A673 (cell line): ENCODE results near the gene ST7. TPM values are rescaled to one million over a fixed set of nuclear protein-coding genes. Genes with fewer than 3 reads are reported as not detected.

ENCODE experiments used
- BruUV-seq: library from RNA; stranded (reverse); fragments of 400-500 nt; replicated peaks from 2 replicates; lab custom pipeline; 2021; lab: Mats Ljungman, UMichigan
- CTCF ChIA-PET: fragments of 300-600 bp; sonication (Branson Sonifier 250); formaldehyde crosslinking; loops from one replicate; lab custom pipeline; 2022; ENCODE audit warnings: antibody characterized with exemption; lab: Charles Lee
- POLR2A ChIA-PET: fragments of 300-600 bp; sonication (Branson Sonifier 250); formaldehyde crosslinking; loops from one replicate; lab custom pipeline; 2022; ENCODE audit warnings: antibody characterized with exemption; ENCODE audit not compliant: low non-redundant PET; lab: Charles Lee
- DNase-seq: peaks from one replicate; pipeline ENCODE4 v3.0.0-alpha.2; 2015; ENCODE audit warnings: low spot score
- H3K27ac ChIP-seq: fragments of 200-600 bp; sonication (generic); 2 replicates; pipeline ENCODE4 v1.5.1; 2016; ENCODE audit warnings: mixed run types, low read depth, mild to moderate bottlenecking, mixed read lengths, antibody characterized with exemption, low read length; ENCODE audit not compliant: poor library complexity, severe bottlenecking
- H3K27me3 ChIP-seq: fragments of 200-600 bp; sonication (generic); replicated peaks from 2 replicates; pipeline ENCODE4 v1.6.1; 2017; ENCODE audit warnings: mixed run types, low read depth, mild to moderate bottlenecking, mixed read lengths, antibody characterized with exemption, low read length; ENCODE audit not compliant: insufficient read depth, poor library complexity
- H3K36me3 ChIP-seq: fragments of 200-600 bp; sonication (generic); 2 replicates; pipeline ENCODE4 v1.6.1; 2016; ENCODE audit warnings: mixed run types, mild to moderate bottlenecking, mixed read lengths, antibody characterized with exemption, low read length; ENCODE audit not compliant: insufficient read depth, poor library complexity, severe bottlenecking
- H3K4me1 ChIP-seq: fragments of 200-600 bp; sonication (generic); 2 replicates; pipeline ENCODE4 v1.6.1; 2017; ENCODE audit warnings: mixed run types, mild to moderate bottlenecking, mixed read lengths, antibody characterized with exemption, low read length; ENCODE audit not compliant: insufficient read depth, poor library complexity, severe bottlenecking
- H3K4me3 ChIP-seq: fragments of 200-600 bp; sonication (generic); 2 replicates; pipeline ENCODE4 v1.5.1; 2016; ENCODE audit warnings: low read depth, mixed run types, mild to moderate bottlenecking, mixed read lengths, low read length; ENCODE audit not compliant: poor library complexity, severe bottlenecking
- H3K9me3 ChIP-seq: fragments of 200-600 bp; sonication (generic); 2 replicates; pipeline ENCODE4 v1.6.1; 2016; ENCODE audit warnings: mixed run types, low read depth, mild to moderate bottlenecking, mixed read lengths, antibody characterized with exemption, low read length; ENCODE audit not compliant: poor library complexity, severe bottlenecking
- EZH2 ChIP-seq: fragments of 200-600 bp; sonication (generic); IDR thresholded peaks from 2 replicates; pipeline ENCODE4 v1.6.1; 2017; ENCODE audit warnings: borderline replicate concordance, low read depth, mild to moderate bottlenecking, mixed read lengths, antibody characterized with exemption, low read length; ENCODE audit not compliant: poor library complexity, severe bottlenecking
- intact Hi-C: fragments of 100-400 bp; cut with micrococcal nuclease; formaldehyde crosslinking; loops from one replicate; pipeline ENCODE4 v1.10.0; 2022; ENCODE audit not compliant: unreplicated experiment
- total RNA-seq: library from RNA; stranded (reverse); gene quantifications from 2 replicates; pipeline ENCODE4 v1.2.3, GENCODE V29; 2021
- TF ChIP-seq, protein P1 (sequence below): fragments of 300-800, 200-600 bp; sonication (generic); conservative IDR thresholded peaks from 2 replicates; pipeline ENCODE4 v1.5.1; 2017; ENCODE audit warnings: low read depth, mild to moderate bottlenecking, antibody characterized with exemption, low read length, moderate library complexity, mixed read lengths

ST7 gene
- total RNA-seq, 1 experiment from 2014 or later = 24.3 TPM

DNA sequence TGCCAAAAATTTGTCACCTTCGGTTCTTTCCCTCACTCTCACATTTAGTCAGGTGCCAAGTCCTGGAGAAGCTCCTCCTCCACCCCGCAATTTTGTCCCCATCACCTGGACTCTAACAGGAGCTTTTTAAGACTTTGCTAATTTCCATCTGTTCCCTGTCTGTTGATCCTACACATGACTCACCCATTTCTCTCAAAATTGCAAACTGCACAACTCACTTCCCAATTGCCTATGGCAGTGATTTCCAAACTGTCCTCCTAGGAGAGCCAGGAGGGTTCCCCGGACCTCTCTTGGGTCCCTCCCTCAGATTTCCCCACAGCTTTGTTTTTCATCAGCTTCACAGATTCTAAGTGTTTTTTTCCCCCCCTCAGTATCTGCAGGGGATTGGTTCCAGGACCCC is 249.2 kb downstream of the ST7 start:
- intact Hi-C loops = no loop called here
- CTCF ChIA-PET = no interaction called here
- H3K4me3 ChIP-seq = no peak overlapping the region
- H3K9me3 ChIP-seq = no peaks in the 10 kb centered on the region
- H3K27ac ChIP-seq = no peak overlapping the region
- no peaks in the 10 kb centered on the region for H3K36me3 ChIP-seq
- BruUV-seq = no TSS peak
- no peak for DNase-seq
- POLR2A ChIA-PET = no interaction called here
- H3K27me3 ChIP-seq = no peaks in the 10 kb centered on the region
- TF ChIP-seq EZH2 = no peak
- TF ChIP-seq, protein P1, sequence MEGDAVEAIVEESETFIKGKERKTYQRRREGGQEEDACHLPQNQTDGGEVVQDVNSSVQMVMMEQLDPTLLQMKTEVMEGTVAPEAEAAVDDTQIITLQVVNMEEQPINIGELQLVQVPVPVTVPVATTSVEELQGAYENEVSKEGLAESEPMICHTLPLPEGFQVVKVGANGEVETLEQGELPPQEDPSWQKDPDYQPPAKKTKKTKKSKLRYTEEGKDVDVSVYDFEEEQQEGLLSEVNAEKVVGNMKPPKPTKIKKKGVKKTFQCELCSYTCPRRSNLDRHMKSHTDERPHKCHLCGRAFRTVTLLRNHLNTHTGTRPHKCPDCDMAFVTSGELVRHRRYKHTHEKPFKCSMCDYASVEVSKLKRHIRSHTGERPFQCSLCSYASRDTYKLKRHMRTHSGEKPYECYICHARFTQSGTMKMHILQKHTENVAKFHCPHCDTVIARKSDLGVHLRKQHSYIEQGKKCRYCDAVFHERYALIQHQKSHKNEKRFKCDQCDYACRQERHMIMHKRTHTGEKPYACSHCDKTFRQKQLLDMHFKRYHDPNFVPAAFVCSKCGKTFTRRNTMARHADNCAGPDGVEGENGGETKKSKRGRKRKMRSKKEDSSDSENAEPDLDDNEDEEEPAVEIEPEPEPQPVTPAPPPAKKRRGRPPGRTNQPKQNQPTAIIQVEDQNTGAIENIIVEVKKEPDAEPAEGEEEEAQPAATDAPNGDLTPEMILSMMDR = no peak
- H3K4me1 ChIP-seq = peaks cover 21% of the 10 kb centered on the region

DNA sequence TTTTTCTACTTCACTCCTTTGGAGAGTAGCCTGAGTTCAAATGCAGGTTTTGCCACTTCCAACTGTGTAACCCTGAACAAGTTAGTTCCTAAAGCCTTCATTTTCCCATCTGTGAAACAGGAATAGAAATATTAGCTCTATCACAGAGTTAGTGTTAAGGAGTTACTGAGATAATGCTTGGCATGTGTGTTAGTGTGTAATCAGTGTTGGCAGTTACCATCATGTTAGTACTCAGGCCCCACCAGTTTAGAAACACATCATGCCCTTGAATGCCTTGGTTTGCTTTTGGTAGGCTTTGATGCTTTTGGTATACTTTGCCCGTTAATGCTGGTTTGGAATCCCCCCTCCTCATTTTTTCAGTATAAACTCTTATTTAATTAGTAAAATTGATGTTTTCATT is 249.9 kb downstream of the ST7 start:
- no peaks in the 10 kb centered on the region for H3K27me3 ChIP-seq
- no peaks in the 10 kb centered on the region for H3K36me3 ChIP-seq
- peaks cover 17% of the 10 kb centered on the region for H3K4me1 ChIP-seq
- POLR2A ChIA-PET = no interaction called here
- H3K4me3 ChIP-seq = no peak overlapping the region
- CTCF ChIA-PET = no interaction called here
- intact Hi-C loops = no loop called here
- no peak for DNase-seq
- H3K27ac ChIP-seq = no peak overlapping the region
- no peak for TF ChIP-seq EZH2
- H3K9me3 ChIP-seq = no peaks in the 10 kb centered on the region
- BruUV-seq = no TSS peak

DNA sequence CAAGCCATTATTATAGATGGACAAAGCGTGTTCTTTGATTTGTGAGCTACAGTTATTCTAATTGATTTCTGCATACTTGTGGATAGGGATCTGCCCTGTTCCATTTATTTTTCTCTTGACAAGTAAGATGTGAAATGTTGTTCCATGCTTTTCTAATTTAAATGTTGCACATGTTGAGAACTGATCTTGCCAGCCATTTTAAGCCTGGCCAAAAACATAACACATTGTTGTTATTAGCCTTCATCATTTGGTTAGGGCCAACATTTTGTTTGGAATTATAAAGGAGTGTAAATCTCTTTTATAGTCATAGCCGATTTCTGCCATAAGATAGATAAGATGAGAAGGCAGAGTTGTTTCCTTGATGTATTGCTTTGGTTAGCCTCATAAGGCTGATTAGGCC is 252.6 kb downstream of the ST7 start:
- Histone ChIP-seq H3K27me3 (no peaks in the 10 kb centered on the region), H3K36me3 (no peaks in the 10 kb centered on the region), H3K4me1 (peaks cover 6% of the 10 kb centered on the region), H3K9me3 (no peaks in the 10 kb centered on the region), H3K4me3 (no peak overlapping the region), H3K27ac (no peak overlapping the region)
- POLR2A ChIA-PET = no interaction called here
- CTCF ChIA-PET = no interaction called here
- intact Hi-C loops = no loop called here
- TF ChIP-seq, protein P1 = no peak
- TF ChIP-seq EZH2 = no peak
- no peak for DNase-seq
- BruUV-seq = no TSS peak

DNA sequence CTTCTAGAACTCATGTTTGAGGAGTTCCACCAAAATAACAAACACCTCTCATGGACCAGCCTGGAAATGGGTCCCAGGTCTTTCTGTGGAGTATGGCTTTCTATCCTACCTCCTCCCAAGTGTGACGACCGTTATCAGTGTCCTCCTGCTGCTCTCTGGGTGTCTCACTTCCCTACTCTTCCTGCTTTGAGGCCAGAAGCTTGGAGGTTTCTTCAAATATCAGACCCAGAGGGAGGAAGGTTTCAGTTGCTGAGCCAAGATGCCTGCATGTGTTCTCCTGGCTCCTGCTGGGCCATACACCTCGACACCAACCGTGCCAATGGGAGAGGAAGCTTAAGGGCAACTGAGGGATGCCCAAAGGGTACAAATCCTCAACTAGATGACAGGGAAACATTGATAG is 255.0 kb downstream of the ST7 start:
- Histone ChIP-seq H3K27ac (no peak overlapping the region), H3K36me3 (no peaks in the 10 kb centered on the region), H3K4me1 (peaks cover 7% of the 10 kb centered on the region), H3K27me3 (no peaks in the 10 kb centered on the region), H3K4me3 (no peak overlapping the region), H3K9me3 (no peaks in the 10 kb centered on the region)
- DNase-seq = no peak
- no TSS peak for BruUV-seq
- TF ChIP-seq EZH2 = no peak
- TF ChIP-seq, protein P1 = no peak
- ChIA-PET POLR2A (no interaction called here), CTCF (no interaction called here)
- intact Hi-C loops = no loop called here
